Measurements from ENCODE around the gene KRTAP4-16.
"Not testable (repeated sequence)": the region's sequence is repeated elsewhere in the genome, so short reads cannot be mapped to it uniquely, and the experiment has no call there.

Gene KRTAP4-16

GRCh38 chr17:41101586-41102259 is at the start of gene KRTAP4-16:
KRTAP4-16 (minus strand) TSS chr17:41102209; CDS start chr17:41102209, 0 bp downstream.
- DNase-seq, result no peak

GRCh38 chr17:41151525-41151924 is 49.5 kb upstream of the KRTAP4-16 start:
- DNase-seq, result no peak

DNA sequence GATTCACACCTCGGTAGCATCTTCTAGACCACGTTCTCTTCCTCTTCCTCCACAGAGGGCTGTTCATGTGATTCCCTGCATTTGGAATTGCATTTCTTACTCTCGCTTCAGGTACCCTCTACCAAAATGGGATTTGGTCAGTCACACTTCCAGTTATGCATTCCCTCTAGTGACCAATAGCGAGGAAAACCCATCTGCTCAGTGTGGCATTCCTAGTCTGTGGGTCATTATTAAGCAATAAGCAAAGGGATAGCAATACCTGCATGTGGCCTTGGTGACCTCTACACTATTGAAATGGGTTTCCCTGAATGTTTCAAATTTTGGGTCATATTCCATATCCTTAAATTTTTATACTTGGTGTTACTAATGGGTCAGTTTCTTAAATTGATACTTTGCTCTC is 48.0 kb upstream of the KRTAP4-16 start:
- no peak for DNase-seq

- no peak for DNase-seq
Measured at GRCh38 chr17:41149652-41149985, 47.6 kb upstream of the KRTAP4-16 start, which contains the start of gene KRTAP4-5. KRTAP4-5 (minus strand) TSS chr17:41149825; CDS start chr17:41149767, 58 bp downstream.

- not testable (repeated sequence) for DNase-seq
Measured at GRCh38 chr17:41148971-41149651, 47.1 kb upstream of the KRTAP4-16 start.

GRCh38 chr17:41147531-41148204 is 45.7 kb upstream of the KRTAP4-16 start:
- DNase-seq, result no peak

GRCh38 chr17:41145261-41145660 is 43.3 kb upstream of the KRTAP4-16 start:
- DNase-seq, result no peak

DNA sequence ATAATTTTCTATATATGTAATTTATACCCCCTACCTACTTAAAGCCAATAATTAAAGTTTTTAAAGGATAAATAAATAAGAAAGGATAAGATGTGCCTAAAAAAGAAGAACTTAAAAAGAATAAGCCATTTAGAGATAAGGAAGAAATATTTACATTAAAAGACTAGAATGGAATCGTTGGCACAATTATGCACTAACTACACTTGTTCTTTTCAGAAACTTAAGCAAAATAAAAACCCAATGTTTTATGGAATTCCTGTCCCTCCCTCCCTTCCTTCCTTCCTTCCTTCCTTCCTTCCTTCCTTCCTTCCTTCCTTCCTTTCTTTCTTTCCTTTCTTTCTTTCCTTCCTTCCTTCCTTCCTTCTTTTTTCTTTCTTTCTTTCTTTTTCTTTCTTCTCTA is 42.8 kb upstream of the KRTAP4-16 start:
- DNase-seq, result no peak

- no peak for DNase-seq
Measured at GRCh38 chr17:41141361-41141760, 39.4 kb upstream of the KRTAP4-16 start.

- peak; percentile 35 to 36 for DNase-seq
Measured at GRCh38 chr17:41140360-41141131, 38.5 kb upstream of the KRTAP4-16 start, which contains the start of gene KRTAP4-6. KRTAP4-6 (minus strand) TSS chr17:41140544; CDS start chr17:41140487, 57 bp downstream.

GRCh38 chr17:41139865-41140264 is 37.9 kb upstream of the KRTAP4-16 start:
- not testable (repeated sequence) for DNase-seq

DNA sequence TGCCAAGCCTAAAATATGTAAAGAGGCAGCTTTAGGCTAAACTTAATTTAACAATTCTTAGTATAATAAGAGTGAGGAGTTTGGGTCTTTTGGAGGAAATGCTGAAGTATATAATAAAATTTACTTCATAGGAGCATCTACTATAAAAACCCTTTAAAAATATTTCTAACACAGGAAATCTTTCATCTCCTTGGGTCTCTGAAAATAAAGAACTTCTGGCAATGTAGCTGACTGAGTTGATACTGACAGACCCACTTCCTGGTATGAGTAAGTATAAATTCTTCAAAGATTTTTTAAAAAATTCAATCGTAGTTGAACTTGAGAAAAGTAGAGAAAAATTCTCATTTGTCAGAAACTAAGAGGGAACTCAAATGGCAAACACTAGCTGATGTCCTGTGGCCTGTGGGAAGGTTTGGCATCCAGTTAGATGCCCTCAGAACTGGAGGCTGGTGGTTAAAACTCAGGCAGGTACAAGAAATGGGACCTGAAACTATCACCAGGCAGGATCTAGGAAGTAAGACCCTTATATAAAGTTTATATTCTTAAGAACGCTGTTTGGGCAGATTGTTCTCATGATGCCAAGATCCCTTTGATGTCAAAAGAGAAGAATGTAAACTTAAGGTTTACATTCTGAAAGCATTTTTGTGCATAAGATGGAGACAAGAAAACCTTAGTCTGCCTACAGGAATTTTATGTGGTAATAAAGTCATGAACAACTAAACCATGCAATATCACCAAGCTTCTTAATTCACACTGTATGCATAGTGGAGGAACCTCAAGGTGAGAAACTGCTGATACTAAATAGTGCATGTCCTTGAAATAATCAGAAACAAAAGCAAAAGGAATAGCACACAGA is 32.1 kb upstream of the KRTAP4-16 start:
- DNase-seq, result no peak

DNA sequence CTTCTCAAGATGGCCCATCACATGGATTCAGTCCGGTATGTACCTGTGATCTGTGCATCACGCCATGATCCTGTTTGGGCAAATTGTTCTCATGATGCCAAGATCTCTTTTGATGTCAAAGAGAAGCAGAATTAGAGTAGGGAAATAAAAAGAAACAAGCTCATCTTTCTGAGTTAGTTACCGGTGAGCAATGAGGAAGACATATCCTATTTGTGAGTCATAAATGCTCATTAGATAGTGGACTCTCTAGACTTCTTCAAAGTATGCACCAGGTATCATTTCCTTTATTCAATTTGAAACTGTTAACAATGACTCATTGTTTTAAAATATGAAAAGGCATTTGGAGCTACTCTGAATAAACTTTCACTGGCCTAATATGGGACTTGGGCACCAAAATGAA is 30.0 kb upstream of the KRTAP4-16 start:
- DNase-seq, result no peak

- no peak for DNase-seq
Measured at GRCh38 chr17:41127371-41127770, 25.4 kb upstream of the KRTAP4-16 start.

GRCh38 chr17:41126412-41126811 is 24.4 kb upstream of the KRTAP4-16 start:
- no peak for DNase-seq

GRCh38 chr17:41125064-41125463 is 23.1 kb upstream of the KRTAP4-16 start:
- DNase-seq, result no peak

GRCh38 chr17:41123991-41124371 is 22.0 kb upstream of the KRTAP4-16 start, which contains the start of gene KRTAP4-12:
KRTAP4-12 (minus strand) TSS chr17:41124182; CDS start chr17:41124122, 60 bp downstream.
- not testable (repeated sequence) for DNase-seq

DNA sequence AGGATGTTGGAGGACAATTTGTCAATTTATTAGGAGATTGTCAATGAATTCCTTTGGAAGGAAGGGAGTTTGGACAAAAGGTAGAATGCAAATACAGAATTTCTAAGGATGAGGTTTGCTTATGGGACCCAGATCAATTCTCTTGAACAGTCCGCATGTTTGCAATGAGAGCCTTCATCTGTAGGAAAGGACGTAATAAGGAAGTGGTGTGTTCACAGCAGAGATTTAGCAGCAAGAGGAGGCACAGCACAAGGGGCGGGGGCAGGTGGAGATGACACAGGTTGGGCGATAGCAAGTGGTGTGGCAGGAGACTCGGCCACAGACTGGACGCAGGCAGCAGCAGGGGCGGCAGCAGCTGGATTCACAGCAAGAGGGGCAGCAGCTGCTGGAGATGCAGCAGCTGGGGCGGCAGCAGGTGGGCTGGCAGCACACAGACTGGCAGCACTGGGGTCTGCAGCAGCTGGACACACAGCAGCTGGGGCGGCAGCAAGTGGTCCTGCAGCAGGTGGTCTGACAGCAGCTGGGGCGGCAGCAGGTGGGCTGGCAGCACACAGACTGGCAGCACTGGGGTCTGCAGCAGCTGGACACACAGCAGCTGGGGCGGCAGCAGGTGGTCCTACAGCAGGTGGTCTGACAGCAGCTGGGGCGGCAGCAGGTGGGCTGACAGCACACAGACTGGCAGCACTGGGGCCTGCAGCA is 21.4 kb upstream of the KRTAP4-16 start:
- DNase-seq, result not testable (repeated sequence)

- no peak for DNase-seq
Measured at GRCh38 chr17:41121742-41122141, 19.7 kb upstream of the KRTAP4-16 start.

GRCh38 chr17:41119696-41120690 is 18.0 kb upstream of the KRTAP4-16 start:
- not testable (repeated sequence) for DNase-seq
